ENCODE data around the gene NUDT6.

Gene NUDT6

DNA sequence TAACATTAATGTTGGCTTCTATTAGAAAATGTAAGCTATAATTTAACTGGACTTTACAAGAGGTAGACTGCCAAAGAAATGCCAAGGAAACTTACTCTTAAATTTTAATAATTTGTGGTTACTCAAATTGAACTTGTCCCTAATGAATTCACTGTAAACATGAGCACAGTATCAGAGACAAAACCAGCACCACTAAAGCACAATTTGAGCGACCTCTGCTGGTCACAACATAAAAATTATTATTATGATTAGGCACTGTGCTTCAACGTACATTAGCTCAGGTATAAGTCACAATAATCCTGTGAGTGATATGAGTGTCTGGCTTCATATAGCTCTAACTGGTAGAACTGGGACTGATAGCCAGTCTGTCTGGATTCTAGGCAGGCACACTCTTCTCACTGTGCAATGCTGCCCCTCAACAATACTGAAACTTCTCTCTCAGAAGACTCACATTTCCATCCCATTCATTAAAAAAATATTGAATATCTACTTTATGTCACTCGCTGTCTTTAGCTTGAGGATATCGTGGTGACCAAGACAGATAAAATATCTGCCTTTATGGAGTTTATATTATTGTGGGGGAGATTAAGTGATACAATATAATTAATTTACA, 8.0 kb downstream of the NUDT6 start:
- DNase-seq, result no peak

DNA sequence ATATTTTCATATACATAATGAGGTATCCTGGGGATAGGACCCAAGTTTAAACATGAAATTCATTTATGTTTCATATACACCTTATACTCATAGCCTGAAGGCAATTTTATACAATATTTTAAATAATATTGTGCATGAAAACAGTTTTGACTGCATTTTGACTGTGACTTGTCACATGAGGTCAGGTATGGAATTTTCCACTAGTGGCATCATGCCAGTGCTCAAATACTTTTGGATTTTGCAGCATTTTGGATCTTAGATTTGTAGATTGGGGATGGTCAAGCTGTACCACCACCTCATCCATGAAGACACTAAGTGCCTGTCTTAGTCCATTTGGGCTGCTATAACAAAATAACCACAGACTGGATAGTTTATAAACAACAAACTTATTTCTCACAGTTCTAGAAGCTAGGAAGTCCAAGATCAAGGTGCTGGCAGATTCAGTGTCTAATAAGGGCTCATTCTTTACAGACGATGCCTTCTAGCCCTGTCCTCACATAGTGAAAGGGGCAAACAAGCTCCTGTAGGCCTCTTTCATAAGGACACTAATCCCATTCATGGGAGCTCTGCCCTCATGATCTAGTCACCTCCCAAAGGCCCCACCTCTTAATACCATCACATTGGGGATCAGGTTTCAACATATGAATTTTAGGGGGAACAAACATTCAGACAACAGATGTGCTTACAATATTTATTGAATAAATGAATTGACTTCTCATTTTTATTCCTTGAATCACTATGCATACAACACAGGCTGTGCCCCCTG, 9.4 kb downstream of the NUDT6 start:
- no peak for DNase-seq

DNA sequence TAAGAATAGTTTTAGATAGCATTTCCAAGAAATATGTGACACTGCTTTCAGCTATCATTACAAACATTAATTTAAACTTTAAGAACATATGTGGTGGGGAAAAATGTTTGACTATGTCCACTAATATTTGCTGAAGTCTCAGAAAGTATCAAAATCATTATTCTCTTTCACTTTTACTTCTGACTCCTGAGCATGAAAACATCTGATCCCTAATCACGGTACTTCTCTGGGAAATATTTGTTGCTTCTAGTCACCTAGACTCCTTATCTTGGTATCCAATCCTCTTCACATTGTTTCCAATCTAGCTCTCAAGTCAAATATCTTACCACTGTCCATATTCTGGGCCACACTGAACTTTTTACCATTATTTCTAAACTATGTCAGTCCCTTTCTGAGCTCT, 10.8 kb downstream of the NUDT6 start:
- DNase-seq, result no peak

DNA sequence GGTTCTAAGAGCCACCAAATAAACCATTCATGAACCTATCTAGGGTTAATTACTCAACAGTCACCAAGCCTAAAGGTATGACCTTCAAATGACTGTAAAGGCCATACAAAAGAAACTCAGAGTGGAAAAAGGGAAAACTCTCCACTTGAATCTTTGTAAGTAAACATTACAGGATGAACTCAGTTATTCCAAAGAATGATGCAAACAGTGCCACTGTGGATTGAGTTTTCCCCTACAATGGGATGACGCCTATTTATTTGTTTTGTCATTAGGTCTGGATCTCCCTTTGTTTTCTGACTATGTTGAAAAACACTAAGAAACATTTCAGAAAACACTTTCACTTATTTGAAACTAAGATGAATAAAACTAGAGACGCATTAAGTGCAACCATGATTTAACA, 12.7 kb downstream of the NUDT6 start:
- no peak for DNase-seq

DNA sequence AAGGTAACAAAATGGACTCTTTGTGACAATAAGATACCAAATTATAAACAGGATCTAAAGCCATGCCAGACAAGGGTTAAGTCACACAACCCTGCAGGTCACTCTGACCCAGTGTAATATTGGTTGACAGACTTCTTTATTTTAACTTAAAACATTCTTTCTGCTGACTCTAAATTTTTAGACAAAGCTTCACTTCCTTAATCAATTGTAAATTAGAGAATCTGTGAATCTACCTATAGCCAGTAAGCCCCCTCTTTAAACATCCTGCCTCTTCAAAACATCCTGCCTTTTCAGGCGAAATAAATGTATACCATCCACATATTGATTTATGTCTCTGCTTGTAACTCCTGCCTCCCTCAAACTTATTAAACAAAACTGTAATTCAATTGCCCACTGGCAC, 14.2 kb downstream of the NUDT6 start:
- DNase-seq, result no peak

DNA sequence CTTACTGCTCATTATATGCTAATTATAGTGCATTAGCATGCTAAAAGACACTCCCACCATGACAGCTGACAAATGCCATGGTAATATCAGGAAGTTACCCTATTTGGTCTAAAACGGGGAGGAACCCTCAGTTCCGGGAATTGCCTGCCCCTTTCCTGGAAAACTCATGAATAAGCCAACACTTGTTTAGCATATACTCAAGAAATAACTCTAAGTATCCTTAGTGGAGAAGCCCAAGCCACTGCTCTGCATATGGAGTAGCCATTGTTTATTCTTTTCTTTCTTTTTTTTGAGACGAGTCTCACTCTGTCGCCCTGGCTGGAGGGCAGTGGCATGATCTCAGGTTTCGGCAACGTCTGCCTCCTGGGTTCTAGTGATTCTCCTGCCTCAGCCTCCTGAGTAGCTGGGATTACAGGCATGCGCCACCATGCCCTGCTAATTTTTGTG, 15.5 kb downstream of the NUDT6 start:
- no peak for DNase-seq

DNA sequence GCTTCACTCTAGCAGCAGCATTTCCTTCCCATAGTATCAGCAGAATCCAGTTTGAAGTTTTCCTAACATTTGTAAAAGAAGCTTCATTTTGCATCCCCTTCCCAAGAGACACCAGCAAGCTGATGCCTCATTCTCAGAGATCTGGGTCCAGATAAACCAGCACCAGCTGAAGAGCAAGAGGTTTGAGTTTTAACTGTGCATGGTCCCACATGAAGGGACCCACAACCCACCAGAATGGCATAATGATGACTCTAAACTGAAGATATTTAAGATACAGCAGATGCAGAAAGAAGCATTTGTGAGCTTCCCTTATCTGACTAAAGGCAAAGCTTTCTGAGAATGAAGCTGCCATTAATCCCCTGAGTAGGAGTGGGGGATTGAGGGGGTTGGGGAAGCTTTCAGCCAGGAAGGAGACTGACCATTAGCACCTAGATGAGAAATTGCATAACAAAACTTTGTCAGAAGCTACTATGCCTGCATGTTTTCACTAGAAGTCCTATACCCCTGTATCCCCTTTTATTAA, 18.6 kb downstream of the NUDT6 start:
- no peak for DNase-seq

DNA sequence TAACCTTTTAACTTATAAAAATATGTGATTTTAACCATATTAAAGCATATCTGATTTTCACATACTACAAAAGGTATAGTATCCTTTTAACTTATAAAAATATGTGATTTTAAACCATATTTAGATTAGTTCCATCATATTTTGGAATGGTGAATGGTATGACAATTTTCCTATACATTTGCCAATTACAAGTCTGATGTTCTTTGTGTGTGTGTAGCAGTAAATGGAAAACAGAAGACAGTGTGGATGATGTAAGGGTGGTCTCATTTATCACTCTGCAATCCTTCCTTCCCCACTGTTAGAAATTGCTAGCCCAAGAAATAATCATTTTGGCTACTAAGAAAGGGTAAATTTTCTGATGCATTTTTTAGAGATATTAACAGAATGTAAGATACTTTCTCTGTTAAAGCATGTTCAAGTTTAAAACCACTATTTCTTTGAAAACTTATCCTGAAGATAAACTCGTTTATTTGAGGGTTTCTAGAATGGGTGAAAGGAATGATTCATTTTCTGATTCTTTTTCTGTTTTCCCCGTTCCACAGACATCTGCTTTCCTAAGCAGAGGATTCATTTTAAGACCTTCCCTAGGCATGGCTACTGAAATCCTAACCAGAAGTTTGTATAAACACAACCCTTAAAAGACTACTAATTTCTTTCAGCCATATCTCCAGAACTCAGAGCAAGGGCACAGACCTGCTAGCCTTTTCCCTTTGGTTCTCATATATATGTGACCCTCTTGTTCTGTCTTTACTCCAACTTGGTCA, 21.0 kb downstream of the NUDT6 start:
- no peak for DNase-seq

DNA sequence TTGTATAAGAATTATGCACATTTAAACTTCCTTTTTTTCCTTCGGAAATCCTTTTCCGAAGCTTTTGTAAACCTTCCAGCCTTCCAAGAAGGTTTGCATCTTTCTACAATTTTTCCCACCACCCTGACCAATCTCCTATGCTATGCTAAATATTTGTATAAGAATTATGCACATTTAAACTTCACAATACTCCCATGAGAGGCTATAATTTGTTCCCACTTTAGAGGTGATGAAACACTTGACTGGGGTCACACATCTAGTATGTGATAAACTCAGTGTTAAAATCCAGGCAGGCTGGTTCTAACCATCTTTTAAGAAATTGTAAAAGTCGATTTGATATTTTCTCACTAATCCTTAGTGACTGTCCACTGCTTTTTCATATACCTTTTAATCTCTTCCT, 22.1 kb downstream of the NUDT6 start:
- DNase-seq, result no peak

DNA sequence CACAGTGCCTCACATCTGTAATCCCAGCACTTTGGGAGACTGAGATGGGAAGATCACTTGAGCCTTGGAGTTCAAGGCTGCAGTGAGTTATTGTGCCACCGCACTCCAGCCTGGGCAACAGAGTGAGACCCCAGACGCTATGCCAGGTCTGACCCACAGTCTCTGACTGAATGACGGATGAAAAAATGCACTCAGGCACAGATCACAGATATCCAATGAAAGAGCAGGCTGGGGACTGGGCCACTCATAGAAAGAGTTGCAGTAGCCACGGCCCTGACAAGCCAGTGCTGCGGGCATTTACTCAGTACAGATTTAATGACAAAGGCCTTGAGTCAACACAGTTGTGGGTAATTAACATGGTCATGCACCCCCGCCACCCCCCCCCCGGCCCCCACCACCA, 22.7 kb downstream of the NUDT6 start:
- no peak for DNase-seq

DNA sequence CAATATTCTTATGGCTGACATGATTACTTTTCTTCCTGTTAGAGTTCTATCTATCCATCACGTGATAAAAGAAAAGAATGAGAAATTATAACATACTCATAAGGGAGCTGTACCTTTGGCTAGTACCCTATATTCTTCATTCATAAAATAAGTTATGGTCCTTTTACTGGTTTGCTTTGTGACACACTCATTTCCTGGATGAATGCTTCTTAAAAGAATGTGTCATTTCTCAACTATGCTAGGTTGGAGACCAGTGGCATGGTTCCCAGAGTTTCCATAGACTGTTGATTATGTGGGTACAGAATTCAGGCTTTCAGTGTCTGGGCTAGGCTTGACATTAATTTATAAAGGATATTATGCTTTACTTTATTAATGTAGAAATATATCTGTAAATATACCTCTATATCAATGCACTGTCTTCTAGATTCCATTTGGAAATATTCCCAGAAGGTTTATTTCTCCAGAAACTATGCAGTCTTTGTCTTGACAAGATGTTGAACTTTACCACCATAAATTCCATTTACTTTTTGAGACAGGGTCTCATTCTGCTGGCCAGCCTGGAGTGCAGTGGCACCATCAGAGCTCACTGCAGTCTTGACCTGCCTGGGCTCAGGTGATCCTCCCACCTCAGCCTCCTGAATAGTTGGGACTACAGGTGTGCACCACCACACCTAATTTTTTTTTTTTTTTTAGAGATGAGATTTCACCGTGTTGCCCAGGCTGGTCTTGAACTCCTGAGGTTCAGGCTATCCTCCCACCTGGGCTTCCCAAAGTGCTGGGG, 23.8 kb downstream of the NUDT6 start:
- DNase-seq, result no peak

DNA sequence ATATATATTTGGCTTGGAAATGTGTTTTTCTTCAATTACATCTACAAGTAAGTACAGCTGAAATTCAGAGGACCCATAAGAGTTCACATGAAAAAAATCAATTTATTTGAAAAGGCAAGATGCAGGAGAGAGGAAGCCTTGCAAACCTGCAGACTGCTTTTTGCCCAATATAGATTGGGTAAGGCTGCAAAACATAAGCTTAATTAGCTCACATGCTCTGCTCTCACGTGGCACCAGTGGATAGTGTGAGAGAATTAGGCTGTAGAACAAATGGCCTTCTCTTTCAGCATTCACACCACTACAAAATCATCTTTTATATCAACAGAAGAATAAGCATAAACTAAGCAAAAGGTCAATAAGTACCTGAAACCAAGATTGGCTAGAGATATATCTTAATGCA, 26.1 kb downstream of the NUDT6 start:
- no peak for DNase-seq

DNA sequence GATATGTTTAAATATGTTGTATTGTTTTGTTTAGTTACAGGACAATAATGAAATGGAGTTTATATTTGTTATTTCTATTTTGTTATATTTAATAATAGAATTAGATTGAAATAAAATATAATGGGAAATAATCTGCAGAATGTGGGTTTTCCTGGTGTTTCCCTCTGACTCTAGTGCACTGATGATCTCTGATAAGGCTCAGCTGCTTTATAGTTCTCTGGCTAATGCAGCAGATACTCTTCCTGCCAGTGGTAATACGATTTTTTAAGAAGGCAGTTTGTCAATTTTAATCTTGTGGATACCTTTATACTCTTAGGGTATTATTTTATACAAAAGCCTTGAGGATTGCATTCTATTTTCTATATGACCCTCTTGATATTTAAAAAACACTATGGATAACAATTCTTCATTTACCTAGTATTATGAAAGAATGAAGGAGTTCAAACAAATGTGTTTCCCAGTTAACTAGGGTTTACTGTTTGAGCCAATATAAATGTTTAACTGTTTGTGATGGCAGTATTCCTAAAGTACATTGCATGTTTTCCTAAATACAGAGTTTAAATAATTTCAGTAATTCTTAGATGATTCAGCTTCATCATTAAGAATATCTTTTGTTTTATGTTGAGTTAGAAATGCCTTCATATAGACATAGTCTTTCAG, 26.9 kb downstream of the NUDT6 start:
- no peak for DNase-seq

DNA sequence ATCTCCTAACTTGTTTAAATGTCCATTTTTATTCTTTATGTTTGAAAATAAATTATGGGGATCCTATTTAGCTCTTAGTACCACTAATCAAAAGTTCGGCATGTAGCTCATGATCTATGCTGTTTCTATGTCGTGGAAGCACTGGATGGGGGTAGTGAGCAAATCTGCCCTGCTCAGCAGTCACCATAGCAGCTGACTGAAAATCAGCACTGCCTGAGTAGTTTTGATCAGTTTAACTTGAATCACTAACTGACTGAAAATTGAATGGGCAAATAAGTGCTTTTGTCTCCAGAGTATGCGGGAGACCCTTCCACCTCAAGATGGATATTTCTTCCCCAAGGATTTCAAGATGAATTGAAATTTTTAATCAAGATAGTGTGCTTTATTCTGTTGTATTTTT, 27.6 kb downstream of the NUDT6 start:
- DNase-seq, result no peak

DNA sequence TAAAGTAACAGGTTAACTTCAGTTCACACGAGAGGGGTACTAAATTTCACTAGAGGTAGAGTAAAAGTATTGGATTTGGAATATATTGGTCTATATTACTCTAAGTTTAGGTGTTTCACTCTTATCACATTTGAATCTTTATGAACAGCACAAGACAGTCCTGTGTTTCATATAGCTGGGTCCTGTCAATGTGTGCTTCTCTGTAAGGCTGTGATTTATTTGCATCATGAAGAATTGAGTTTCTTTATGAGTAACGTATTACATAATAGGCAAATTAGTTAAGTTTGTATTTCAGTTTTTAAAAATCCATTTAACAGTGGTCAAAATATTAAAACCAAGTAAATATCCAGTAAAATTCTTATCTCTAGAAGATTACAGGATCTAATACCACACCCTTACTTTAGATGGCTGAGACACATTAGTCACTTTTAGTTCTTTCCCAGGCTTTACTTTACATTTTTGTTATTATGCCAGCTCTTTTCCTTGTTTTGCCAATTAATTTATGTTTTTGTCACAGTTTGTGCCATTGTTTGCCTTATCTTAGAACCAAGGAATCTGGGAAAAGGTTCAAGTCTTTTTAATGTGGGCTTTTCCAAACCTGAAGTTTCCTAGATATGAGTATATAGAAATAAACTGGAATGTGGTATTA, 32.1 kb downstream of the NUDT6 start:
- no peak for DNase-seq

DNA sequence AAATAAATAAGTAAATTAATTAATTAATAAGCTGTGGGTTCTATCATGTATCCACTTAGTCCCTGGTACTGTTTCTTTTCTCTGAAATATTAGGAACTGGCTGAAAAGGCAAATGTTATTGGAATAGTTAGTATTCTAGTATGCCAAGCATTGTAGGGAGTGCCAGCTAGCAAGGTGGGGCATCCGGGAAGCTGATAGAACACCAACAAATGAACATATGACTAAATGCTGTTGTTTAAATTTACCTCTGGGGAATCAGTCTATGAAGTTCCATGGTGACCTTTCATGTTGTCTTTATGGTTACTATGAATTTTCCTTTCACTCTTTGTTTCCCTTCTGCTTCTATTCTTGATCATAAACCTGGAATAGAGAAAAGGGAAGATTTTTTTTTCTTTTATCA, 32.7 kb downstream of the NUDT6 start:
- DNase-seq, result no peak

DNA sequence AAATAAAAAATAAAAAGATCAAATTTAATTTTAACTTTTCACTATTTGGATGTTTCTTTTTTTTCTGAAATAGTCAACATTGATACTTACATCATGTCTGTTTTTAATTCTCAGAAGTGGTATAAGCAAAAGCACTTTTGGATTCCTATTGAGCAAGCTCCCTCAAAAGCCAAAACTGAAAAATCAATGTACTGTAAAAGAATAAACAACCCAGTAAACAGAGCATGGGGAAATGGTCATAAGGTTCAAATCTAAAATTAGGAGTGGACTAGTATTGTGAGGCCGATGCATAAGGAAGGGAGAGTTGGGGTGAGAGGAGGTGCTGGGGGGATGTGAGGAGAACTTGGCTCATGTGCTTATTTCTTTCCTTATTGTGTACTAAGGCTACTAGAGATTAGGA, 37.9 kb downstream of the NUDT6 start:
- DNase-seq, result no peak

DNA sequence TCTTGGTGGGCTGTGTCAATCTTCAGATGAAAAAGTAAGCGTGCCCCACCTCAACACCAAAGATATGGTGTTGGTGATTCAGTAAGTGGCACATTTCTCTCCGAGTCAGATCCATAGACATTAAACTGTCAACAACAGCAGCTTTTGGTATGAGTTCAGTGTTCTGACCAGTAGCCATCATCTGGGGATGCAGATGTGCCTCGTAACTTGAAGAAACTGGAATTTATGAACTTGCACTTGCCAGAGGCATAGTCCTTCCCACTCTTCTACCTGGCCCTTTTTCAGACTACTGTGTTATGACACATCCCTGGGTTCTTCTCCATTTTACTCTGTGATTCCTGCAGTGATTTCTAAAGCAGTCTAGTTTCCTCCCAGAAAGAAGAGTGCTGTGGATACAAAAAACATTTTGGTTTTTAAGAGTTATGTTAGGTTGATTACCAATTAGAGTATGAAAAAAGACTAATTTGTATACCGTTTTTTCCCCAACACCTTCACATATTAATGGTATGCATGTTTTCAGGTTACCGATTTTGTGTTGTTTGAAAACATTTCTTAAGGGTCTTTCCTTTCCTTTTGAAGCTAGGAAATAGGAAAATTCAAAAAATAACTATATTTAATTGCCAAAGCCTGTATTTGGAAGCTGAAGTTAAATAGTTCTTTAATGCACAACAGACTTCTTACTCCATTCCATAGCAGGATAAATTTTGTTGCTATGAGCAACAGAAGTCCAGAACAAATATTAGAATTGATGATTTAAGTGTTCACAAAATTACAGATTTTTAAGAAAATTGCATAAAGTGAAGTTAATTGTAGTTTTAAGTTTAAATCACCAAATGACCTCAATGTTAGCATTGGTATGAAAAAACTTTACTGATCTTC, 39.3 kb downstream of the NUDT6 start:
- no peak for DNase-seq

DNA sequence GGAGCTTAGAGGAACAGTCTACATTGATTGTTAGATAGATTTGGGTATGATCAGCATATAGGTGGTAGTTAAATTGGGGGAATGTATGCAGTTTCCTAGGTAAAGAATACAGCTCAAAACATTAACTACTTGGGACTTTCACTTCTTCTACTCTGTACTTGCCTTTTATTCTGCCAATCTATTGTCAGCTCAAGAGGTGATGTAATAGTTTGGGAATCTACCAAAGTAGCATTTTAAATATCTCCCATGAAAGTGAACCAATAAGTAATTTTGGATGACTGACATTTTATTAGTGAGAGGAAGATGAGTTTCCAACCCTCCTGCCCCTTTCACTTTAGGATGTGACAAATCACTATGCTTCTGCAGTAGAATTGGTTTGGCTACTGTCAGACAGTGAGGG, 43.4 kb downstream of the NUDT6 start:
- DNase-seq, result no peak

DNA sequence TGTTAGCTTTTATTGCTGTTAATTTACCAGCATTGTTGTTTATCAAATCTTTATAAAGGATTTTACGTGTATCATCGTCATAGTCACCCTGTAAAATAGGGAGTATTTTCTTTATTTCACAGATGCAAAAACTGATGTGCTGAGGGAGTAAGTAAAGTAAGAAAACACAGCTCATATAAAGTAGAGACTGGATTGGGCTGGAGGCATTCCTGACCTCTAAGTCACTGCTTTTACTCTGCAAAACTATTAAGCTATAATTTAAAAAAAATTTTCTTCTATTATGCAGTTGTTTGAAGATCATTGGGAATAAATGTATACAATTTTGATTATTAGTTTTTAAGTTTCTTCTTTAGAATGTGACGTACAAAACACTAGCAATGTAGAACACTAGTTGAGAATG, 45.9 kb downstream of the NUDT6 start:
- no peak for DNase-seq

DNA sequence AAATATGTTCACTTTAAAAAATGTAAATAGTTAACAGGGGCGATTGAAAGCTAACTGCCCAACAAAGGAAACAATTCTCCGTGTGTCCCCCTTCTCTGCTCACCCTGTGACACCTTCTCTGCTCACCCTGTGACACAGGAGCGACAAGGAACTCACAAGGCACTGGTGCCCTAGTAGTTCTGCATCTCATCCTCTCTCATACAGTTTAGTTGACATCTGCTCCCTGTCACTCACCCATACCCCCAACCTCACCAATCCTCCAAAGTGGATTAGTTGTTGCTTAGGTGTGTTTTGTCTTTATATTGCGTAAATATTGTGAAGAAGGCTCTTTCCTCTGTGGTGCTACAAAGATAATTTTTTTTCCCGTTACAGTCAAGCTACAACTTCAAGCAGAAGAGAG, 46.4 kb downstream of the NUDT6 start:
- DNase-seq, result no peak

Data from activated CD8-positive, alpha-beta memory T cell treated with anti-CD3 and anti-CD28 coated beads, Interleukin-2, amount 50 U/mL, for 48 hours (primary cell).